SK-N-SH treated with all-trans-retinoic acid at 6 μM for 48 hours (cell line): ENCODE results near the gene MOK.

ENCODE experiments used
- ATAC-seq: fragments of 200-7000 bp; cut with Tn5 transposase; 3 replicates; pipeline ENCODE4 v1.9.1; 2020; ENCODE audit warnings: mild to moderate bottlenecking, moderate library complexity
- ARNTL ChIP-seq: fragments of 450-650 bp; formaldehyde crosslinking; IDR thresholded peaks from 2 replicates; pipeline ENCODE4 v1.5.0; 2020; ENCODE audit warnings: low read depth, mild to moderate bottlenecking, moderate library complexity, borderline replicate concordance
- CREB5 ChIP-seq: fragments of 250-450 bp; sonication (Bioruptor Pico); IDR thresholded peaks from 2 replicates; pipeline ENCODE4 v1.5.1; 2020; ENCODE audit warnings: low read depth, mild to moderate bottlenecking, moderate library complexity
- CSDC2 ChIP-seq: fragments of 250-450 bp; sonication (Bioruptor Pico); IDR thresholded peaks from 2 replicates; pipeline ENCODE4 v1.5.0; 2020; ENCODE audit warnings: mild to moderate bottlenecking, moderate library complexity
- ESRRG ChIP-seq: fragments of 250-450 bp; sonication (Bioruptor Pico); IDR thresholded peaks from 2 replicates; pipeline ENCODE4 v1.6.1; 2021; ENCODE audit warnings: mild to moderate bottlenecking
- GLIS3 ChIP-seq: fragments of 250-450 bp; sonication (Bioruptor Pico); IDR thresholded peaks from 2 replicates; pipeline ENCODE4 v1.5.0; 2020; ENCODE audit warnings: mild to moderate bottlenecking, moderate library complexity
- ISL1 ChIP-seq: fragments of 250-450 bp; sonication (Bioruptor Pico); IDR thresholded peaks from 2 replicates; pipeline ENCODE4 v2.1.2; 2022; ENCODE audit warnings: mild to moderate bottlenecking, moderate library complexity
- OSR1 ChIP-seq: fragments of 250-450 bp; sonication (Bioruptor Pico); IDR thresholded peaks from 2 replicates; pipeline ENCODE4 v1.8.0; 2022; ENCODE audit warnings: moderate library complexity, mild to moderate bottlenecking, inconsistent platforms
- PATZ1 ChIP-seq: fragments of 250-450 bp; sonication (Bioruptor Pico); IDR thresholded peaks from 2 replicates; pipeline ENCODE4 v1.8.0; 2020; ENCODE audit warnings: mild to moderate bottlenecking, moderate library complexity, borderline replicate concordance
- RARB ChIP-seq: fragments of 250-450 bp; sonication (Bioruptor Pico); IDR thresholded peaks from 2 replicates; pipeline ENCODE4 v1.8.0; 2021; ENCODE audit warnings: mild to moderate bottlenecking, moderate library complexity
- SNAI2 ChIP-seq: fragments of 250-450 bp; sonication (Bioruptor Pico); IDR thresholded peaks from 2 replicates; pipeline ENCODE4 v1.5.0; 2020; ENCODE audit warnings: mild to moderate bottlenecking, moderate library complexity
- TCF4 ChIP-seq: fragments of 250-450 bp; sonication (Bioruptor Pico); IDR thresholded peaks from 2 replicates; pipeline ENCODE4 v1.8.0; 2021; ENCODE audit warnings: mild to moderate bottlenecking, moderate library complexity, borderline replicate concordance
- TOX ChIP-seq: fragments of 250-450 bp; sonication (Bioruptor Pico); IDR thresholded peaks from 2 replicates; pipeline ENCODE4 v1.8.0; 2021; ENCODE audit warnings: mild to moderate bottlenecking, moderate library complexity, borderline replicate concordance
- TSHZ2 ChIP-seq: fragments of 250-450 bp; sonication (Bioruptor Pico); IDR thresholded peaks from 2 replicates; pipeline ENCODE4 v1.5.0; 2020; ENCODE audit warnings: mild to moderate bottlenecking, moderate library complexity
- ZC3H10 ChIP-seq: fragments of 250-450 bp; sonication (Bioruptor Pico); IDR thresholded peaks from 2 replicates; pipeline ENCODE4 v1.5.1; 2021; ENCODE audit warnings: mild to moderate bottlenecking, moderate library complexity
- ZFP3 ChIP-seq: fragments of 250-450 bp; sonication (Bioruptor Pico); IDR thresholded peaks from 2 replicates; pipeline ENCODE4 v1.5.0; 2020; ENCODE audit warnings: mild to moderate bottlenecking, moderate library complexity
- ZFP30 ChIP-seq: fragments of 450-650 bp; formaldehyde crosslinking; IDR thresholded peaks from 2 replicates; pipeline ENCODE4 v1.5.0; 2022; ENCODE audit warnings: mild to moderate bottlenecking, moderate library complexity
- ZNF70 ChIP-seq: fragments of 450-650 bp; formaldehyde crosslinking; IDR thresholded peaks from 2 replicates; pipeline ENCODE4 v1.5.0; 2020; ENCODE audit warnings: mild to moderate bottlenecking, moderate library complexity
- ZNF8 ChIP-seq: fragments of 450-650 bp; formaldehyde crosslinking; IDR thresholded peaks from 2 replicates; pipeline ENCODE4 v1.5.0; 2020; ENCODE audit warnings: mild to moderate bottlenecking, moderate library complexity

The MOK gene

DNA sequence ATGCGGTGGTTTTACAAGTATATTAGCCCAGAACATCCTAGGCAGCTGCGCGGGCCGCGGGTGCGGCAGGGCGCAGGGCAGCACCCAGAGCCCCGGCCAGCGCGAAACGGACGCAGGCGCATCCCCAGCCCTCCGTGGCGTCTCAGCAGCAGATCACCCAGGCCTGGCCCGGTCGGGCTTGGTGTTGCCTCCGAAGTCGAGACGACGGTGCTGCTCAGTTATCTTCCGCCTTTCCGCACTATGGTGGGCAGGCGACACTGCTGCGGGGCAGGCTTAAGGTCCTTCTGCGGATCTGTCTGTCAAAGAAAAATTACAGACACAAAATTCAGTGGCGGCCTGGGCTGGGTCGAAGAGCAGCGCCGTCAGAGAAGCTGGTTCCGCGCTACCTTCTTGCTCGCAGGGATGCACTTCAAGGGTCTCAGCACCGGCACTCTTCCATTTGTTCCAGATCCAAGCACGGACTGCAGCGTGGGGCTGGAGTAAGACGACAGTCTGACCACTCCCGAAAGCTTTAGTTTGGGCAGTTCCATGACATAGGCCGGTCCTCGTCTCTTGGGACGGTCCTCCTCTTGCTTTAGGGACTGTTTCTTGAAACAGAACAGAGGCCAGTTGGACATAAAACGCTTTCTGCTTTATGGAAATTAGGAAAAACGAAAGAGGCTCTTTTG, 75.8 kb downstream of the MOK start:
- TF ChIP-seq ARNTL (CRISPR knock-in tag) = no peak
- no peak for TF ChIP-seq CSDC2 (CRISPR knock-in tag)
- no peak for ATAC-seq

DNA sequence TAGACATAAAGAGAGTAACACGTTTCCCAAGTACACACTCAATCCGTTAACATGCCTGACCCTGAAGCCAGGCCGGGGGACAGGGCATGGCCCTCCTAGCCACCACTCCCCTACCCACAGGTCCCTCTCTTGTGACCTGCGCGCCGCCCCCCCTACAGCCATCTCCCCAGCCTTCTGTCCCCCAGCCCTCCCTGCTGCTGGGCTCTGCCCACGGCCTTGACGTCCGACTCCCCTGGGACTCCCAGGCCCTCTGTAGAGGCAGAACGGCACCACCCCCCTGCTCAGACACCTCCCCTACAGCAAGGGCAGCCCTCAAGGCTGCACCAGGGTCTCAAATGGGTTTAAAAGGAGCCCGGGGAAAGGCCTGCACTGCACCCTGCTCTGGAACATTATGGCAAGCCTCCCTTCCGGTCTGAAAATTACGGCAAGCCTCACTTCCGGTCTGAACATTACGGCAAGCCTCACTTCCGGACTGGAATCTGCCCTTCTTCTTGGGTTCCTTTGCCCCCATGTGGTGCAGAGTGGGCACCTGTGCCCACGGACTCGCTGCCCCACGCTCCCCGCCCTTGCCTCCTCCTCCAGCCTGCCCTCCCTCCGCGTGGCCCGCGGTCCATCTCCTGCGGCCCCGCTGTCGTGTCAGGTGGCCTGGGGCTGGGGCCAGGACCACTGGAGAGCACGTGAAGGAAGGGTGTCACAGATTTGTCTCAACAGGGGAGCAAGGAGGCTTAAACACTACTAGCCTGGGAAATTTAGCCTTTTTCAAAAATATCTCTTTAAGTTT, 77.6 kb downstream of the MOK start:
- no peak for ATAC-seq
- no peak for TF ChIP-seq ARNTL (CRISPR knock-in tag)
- TF ChIP-seq ISL1 (CRISPR knock-in tag) = no peak
- no peak for TF ChIP-seq ZFP3 (CRISPR knock-in tag)
- TF ChIP-seq ESRRG (CRISPR knock-in tag) = no peak
- TF ChIP-seq ZC3H10 (CRISPR knock-in tag) = no peak
- no peak for TF ChIP-seq TOX (CRISPR knock-in tag)
- no peak for TF ChIP-seq RARB (CRISPR knock-in tag)
- TF ChIP-seq GLIS3 (CRISPR knock-in tag) = no peak
- TF ChIP-seq ZNF70 = no peak
- no peak for TF ChIP-seq ZFP30 (CRISPR knock-in tag)
- TF ChIP-seq SNAI2 = no peak
- TF ChIP-seq TCF4 (CRISPR knock-in tag) = no peak
- no peak for TF ChIP-seq TSHZ2 (CRISPR knock-in tag)
- TF ChIP-seq PATZ1 = no peak
- TF ChIP-seq CREB5 = no peak
- TF ChIP-seq OSR1 = no peak

DNA sequence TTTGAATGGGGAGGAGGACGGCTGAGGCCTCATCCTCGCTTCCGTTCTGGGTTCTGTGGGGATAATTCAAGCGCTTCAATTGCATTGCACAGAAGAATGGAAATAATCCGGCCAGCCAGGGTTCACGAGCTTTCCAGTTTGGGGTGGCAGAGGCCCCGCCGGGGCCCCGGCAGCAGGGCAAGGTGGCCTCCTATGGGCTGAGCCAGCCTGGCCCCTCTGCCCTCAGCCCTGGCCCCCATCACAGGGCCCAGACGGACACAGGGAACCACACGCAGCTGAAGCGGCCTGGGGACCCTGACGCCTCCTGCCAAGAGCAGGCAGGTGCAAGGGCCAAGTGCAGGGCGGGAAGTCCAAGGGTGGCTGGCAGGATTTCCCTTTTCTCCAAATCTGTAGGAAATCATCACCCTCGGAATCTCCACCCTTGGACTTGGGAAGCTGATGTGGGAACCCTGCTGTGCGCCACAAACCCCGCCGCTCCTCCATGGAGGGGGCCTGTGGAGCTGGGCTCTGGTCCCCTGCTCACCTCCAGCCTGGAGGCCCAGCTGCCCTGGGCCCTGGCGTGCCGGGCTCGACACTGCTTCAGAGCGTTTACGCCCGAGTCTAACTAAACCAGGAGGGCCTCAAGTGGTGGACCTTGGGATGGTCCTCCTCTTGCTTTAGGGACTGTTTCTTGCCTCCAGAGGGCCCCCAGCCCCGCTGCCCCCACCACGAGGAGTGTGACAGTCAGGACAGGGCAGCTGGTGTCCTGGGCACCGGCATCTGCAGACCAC, 78.4 kb downstream of the MOK start:
- ATAC-seq = no peak; the same call in 1 of the 3 replicates
- TF ChIP-seq OSR1 (no peak), TCF4 (CRISPR knock-in tag) (no peak), RARB (CRISPR knock-in tag) (no peak), TOX (CRISPR knock-in tag) (no peak), ESRRG (CRISPR knock-in tag) (no peak), TSHZ2 (CRISPR knock-in tag) (no peak), ZNF70 (no peak), ZC3H10 (CRISPR knock-in tag) (no peak), CREB5 (no peak), ISL1 (CRISPR knock-in tag) (no peak), CSDC2 (CRISPR knock-in tag) (no peak), ZFP3 (CRISPR knock-in tag) (no peak), ZNF8 (CRISPR knock-in tag) (no peak), ZFP30 (CRISPR knock-in tag) (no peak), SNAI2 (no peak), ARNTL (CRISPR knock-in tag) (no peak)
